ENCODE results near the gene CD93.

DNA sequence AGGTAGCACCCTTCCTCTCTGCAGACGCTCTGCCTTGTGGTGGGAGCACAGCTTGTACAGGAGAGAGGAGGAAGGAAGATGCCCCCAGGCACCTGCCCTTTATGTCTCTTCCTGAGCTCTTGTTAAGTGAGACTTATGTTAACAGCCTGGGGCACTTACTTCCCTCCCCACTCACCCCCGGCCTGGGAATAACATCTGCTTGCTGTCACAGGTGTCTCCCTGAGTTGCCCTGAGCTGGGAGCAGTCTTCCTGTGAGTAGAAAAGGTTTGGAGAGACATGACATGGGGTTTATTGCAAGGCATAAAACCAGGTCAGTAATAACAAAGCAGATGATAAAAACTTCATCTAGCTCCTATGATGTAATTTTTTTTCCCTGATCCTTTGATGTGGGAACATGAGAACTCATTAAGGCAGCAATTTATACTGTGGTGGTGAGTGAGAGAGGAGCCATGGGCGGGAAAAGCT, 49.1 kb downstream of the CD93 start:
- TF ChIP-seq GATA2 (IDR thresholded peaks at IDR 0.05; ENCODE audit: low read depth, low read length) (no peak), GATA3 (IDR thresholded peaks at IDR 0.05; ENCODE audit: low read depth, low read length) (no peak)

Measured in SH-SY5Y (cell line).